ENCODE data around the gene TMEM191C. TPM values are rescaled to one million over a fixed set of nuclear protein-coding genes. Genes with fewer than 3 reads are reported as not detected.

TMEM191C gene
- total and polyA plus RNA-seq, 2 donors (not counting 1 experiment from before 2014, with no cell fraction given) = 5.0 to 5.8 TPM

GRCh38 chr22:21446128-21446826, 20.9 kb upstream of the TMEM191C start:
- H3K79me2 ChIP-seq (ENCODE audit: control insufficient read depth, insufficient read depth, low read length) = no peaks in the 10 kb centered on the region
- peaks cover 9% of the 10 kb centered on the region for H4K20me1 ChIP-seq (ENCODE audit: control insufficient read depth, insufficient read depth, low read length, poor library complexity, severe bottlenecking)
- intact Hi-C loops (cut with micrococcal nuclease) = no loop called here
- H3K36me3 ChIP-seq (replicated peaks in 1 of 2; ENCODE audit: control extremely low read depth in 1 of 2, control insufficient read depth in 1 of 2, extremely low read depth in 1 of 2, insufficient read depth in 2 of 2, low read length in 1 of 2) = peaks cover 0 to 27% of the 10 kb centered on the region in 2 experiments
- ChIA-PET CTCF (no interaction called here), POLR2A (no interaction called here)
- ATAC-seq (ENCODE audit: low read depth) (no peak), DNase-seq (no peak)
- H3K27me3 Mint-ChIP-seq = no peaks in the 10 kb centered on the region
- no peak overlapping the region for H3K9ac ChIP-seq (ENCODE audit: low read length)
- H3K27me3 ChIP-seq (replicated peaks in 1 of 4; ENCODE audit: control extremely low read depth in 1 of 4, control insufficient read depth in 3 of 4, insufficient read depth in 4 of 4, low read length in 3 of 4) = no peaks in the 10 kb centered on the region
- no peak overlapping the region for H3K4me3 ChIP-seq (ENCODE audit: control extremely low read depth in 1 of 5, extremely low read depth in 1 of 5, insufficient read depth in 1 of 5, low read depth in 2 of 5, low read length in 4 of 5)
- H3K4me1 ChIP-seq (ENCODE audit: control insufficient read depth in 2 of 2, insufficient read depth in 2 of 2, low read length in 2 of 2) = no peaks in the 10 kb centered on the region
- no peak overlapping the region for H3K27ac ChIP-seq (ENCODE audit: low read length in 2 of 2)
- no peaks in the 10 kb centered on the region for H3K9me3 Mint-ChIP-seq (ENCODE audit: insufficient read depth)
- no peak overlapping the region for H3K4me3 Mint-ChIP-seq
- no peaks in the 10 kb centered on the region for H3K9me3 ChIP-seq (ENCODE audit: control extremely low read depth in 1 of 3, control insufficient read depth in 2 of 3, insufficient read depth in 1 of 3, low read length in 2 of 3)
- no peak overlapping the region for H3K27ac Mint-ChIP-seq
- no peak overlapping the region for H3K4me2 ChIP-seq (replicated peaks; ENCODE audit: low read depth, low read length, poor library complexity, severe bottlenecking)
- no peak overlapping the region for H2AFZ ChIP-seq (ENCODE audit: insufficient read depth, low read depth, low read length, poor library complexity, severe bottlenecking)
- TF ChIP-seq, protein P1, sequence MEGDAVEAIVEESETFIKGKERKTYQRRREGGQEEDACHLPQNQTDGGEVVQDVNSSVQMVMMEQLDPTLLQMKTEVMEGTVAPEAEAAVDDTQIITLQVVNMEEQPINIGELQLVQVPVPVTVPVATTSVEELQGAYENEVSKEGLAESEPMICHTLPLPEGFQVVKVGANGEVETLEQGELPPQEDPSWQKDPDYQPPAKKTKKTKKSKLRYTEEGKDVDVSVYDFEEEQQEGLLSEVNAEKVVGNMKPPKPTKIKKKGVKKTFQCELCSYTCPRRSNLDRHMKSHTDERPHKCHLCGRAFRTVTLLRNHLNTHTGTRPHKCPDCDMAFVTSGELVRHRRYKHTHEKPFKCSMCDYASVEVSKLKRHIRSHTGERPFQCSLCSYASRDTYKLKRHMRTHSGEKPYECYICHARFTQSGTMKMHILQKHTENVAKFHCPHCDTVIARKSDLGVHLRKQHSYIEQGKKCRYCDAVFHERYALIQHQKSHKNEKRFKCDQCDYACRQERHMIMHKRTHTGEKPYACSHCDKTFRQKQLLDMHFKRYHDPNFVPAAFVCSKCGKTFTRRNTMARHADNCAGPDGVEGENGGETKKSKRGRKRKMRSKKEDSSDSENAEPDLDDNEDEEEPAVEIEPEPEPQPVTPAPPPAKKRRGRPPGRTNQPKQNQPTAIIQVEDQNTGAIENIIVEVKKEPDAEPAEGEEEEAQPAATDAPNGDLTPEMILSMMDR (IDR thresholded peaks at IDR 0.05) = no peak
- TF ChIP-seq EZH2 (IDR thresholded peaks at IDR 0.05; ENCODE audit: borderline replicate concordance, insufficient read depth, low read depth, low read length, poor library complexity, severe bottlenecking) = no peak
- H3K4me1 Mint-ChIP-seq = no peaks in the 10 kb centered on the region
- 95% methylated on average over 44 of the region's 49 CpGs for WGBS (ENCODE audit: insufficient coverage)

DNA sequence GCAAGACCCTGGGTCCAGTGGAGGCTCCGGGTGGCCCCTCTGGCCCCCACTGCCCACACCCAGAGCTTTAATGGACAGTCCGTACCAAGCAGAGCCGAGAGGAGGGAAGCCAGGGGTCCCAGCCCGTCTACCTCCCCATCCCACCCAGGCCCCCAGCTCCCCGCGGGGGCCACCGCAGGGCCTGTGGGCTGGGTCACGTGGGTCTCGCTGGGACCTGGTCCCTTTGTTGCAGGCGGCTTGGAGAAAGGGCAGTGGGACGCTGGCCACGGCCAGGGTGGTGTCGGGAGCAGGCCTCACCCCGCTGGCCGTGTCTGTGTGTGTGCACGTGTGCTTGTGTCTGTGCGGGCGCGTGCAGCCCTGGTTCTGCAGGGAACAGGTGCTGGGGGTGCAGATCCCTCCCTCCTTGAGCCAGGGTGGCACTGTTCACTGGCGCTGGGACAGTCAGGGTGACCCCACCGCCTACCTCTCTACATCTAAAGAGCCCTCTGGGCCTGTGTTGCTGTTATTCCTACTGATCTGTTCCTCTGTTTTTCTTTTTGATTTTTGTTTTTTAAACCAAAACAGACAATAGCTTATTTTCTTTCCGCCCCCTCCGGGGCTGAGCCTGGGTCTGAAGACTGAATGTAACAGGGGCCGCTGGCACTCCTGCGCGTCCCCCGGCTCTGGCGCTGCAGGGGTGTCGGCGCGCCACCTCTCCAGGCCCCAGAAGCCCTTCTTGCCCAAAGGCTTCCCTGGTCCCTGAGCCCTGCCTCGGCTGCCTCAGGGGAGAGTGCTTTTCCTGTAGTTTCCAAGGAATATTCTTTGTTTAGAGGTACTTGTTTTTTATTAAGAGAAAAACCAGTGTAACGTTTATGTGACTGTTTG, 20.1 kb upstream of the TMEM191C start:
- H3K4me3 ChIP-seq (ENCODE audit: control extremely low read depth in 1 of 5, extremely low read depth in 1 of 5, insufficient read depth in 1 of 5, low read depth in 2 of 5, low read length in 4 of 5) = no peak overlapping the region
- H3K9me3 ChIP-seq (ENCODE audit: control extremely low read depth in 1 of 3, control insufficient read depth in 2 of 3, insufficient read depth in 1 of 3, low read length in 2 of 3) = no peaks in the 10 kb centered on the region
- no peak for TF ChIP-seq EZH2 (IDR thresholded peaks at IDR 0.05; ENCODE audit: borderline replicate concordance, insufficient read depth, low read depth, low read length, poor library complexity, severe bottlenecking)
- no peaks in the 10 kb centered on the region for H3K79me2 ChIP-seq (ENCODE audit: control insufficient read depth, insufficient read depth, low read length)
- ATAC-seq (ENCODE audit: low read depth) = no peak
- intact Hi-C loops (cut with micrococcal nuclease) = no loop called here
- ChIA-PET POLR2A (no interaction called here), CTCF (no interaction called here)
- H3K36me3 ChIP-seq (replicated peaks in 1 of 2; ENCODE audit: control extremely low read depth in 1 of 2, control insufficient read depth in 1 of 2, extremely low read depth in 1 of 2, insufficient read depth in 2 of 2, low read length in 1 of 2) = peaks cover 0 to 27% of the 10 kb centered on the region in 2 experiments
- no peak overlapping the region for H3K27ac ChIP-seq (ENCODE audit: low read length in 2 of 2)
- H4K20me1 ChIP-seq (ENCODE audit: control insufficient read depth, insufficient read depth, low read length, poor library complexity, severe bottlenecking) = peaks cover 9% of the 10 kb centered on the region
- H3K9ac ChIP-seq (ENCODE audit: low read length) = no peak overlapping the region
- Mint-ChIP-seq H3K27me3 (no peaks in the 10 kb centered on the region), H3K27ac (no peak overlapping the region), H3K4me1 (no peaks in the 10 kb centered on the region), H3K4me3 (no peak overlapping the region), H3K9me3 (ENCODE audit: insufficient read depth) (no peaks in the 10 kb centered on the region)
- H3K4me2 ChIP-seq (replicated peaks; ENCODE audit: low read depth, low read length, poor library complexity, severe bottlenecking) = no peak overlapping the region
- no peak for DNase-seq
- 97% methylated on average over 29 of the region's 33 CpGs for WGBS (ENCODE audit: insufficient coverage)
- no peaks in the 10 kb centered on the region for H3K27me3 ChIP-seq (replicated peaks in 1 of 4; ENCODE audit: control extremely low read depth in 1 of 4, control insufficient read depth in 3 of 4, insufficient read depth in 4 of 4, low read length in 3 of 4)
- no peaks in the 10 kb centered on the region for H3K4me1 ChIP-seq (ENCODE audit: control insufficient read depth in 2 of 2, insufficient read depth in 2 of 2, low read length in 2 of 2)
- H2AFZ ChIP-seq (ENCODE audit: insufficient read depth, low read depth, low read length, poor library complexity, severe bottlenecking) = no peak overlapping the region

Measured in B cell (primary cell).